ENCODE measurements around the gene PTPN20. TPM values are rescaled to one million over a fixed set of nuclear protein-coding genes. Genes with fewer than 3 reads are reported as not detected.

PTPN20 gene
- total RNA-seq, 2 experiments from 2014 or later = 0.88 to 1.3 TPM

- intact Hi-C loops (cut with micrococcal nuclease) = no loop called here
- H3K9me3 Mint-ChIP-seq = no peaks in the 10 kb centered on the region
- H3K27ac Mint-ChIP-seq = no peak overlapping the region
- no peak overlapping the region for H3K4me3 Mint-ChIP-seq
- CTCF ChIA-PET = interaction anchor here (0.6 to 4.2 kb wide), 18 partner anchors 7 to 334 kb away, joined by 3 to 72 read pairs (median 4); no protein-coding TSS in a partner anchor
- no peaks in the 10 kb centered on the region for H3K27me3 Mint-ChIP-seq (ENCODE audit: low read depth)
- H3K36me3 Mint-ChIP-seq (ENCODE audit: low read depth) = no peaks in the 10 kb centered on the region
- DNase-seq = no peak
- H3K4me1 Mint-ChIP-seq (ENCODE audit: low read depth) = no peaks in the 10 kb centered on the region
These were observed 114.5 kb downstream of the PTPN20 start for GRCh38 chr10:47025540-47026300.

- Mint-ChIP-seq H3K36me3 (ENCODE audit: low read depth) (no peaks in the 10 kb centered on the region), H3K4me3 (no peak overlapping the region), H3K27me3 (ENCODE audit: low read depth) (no peaks in the 10 kb centered on the region), H3K4me1 (ENCODE audit: low read depth) (no peaks in the 10 kb centered on the region), H3K9me3 (no peaks in the 10 kb centered on the region), H3K27ac (no peak overlapping the region)
- CTCF ChIA-PET = interaction anchor here (2.3 to 4.2 kb wide), 3 partner anchors 22 to 314 kb away, joined by 24 to 72 read pairs (median 36); no protein-coding TSS in a partner anchor
- intact Hi-C loops (cut with micrococcal nuclease) = no loop called here
- no peak for DNase-seq
These were observed 115.3 kb downstream of the PTPN20 start for GRCh38 chr10:47026301-47027107.

- intact Hi-C loops (cut with micrococcal nuclease) = no loop called here
- H3K36me3 Mint-ChIP-seq (ENCODE audit: low read depth) = no peaks in the 10 kb centered on the region
- CTCF ChIA-PET = interaction anchor here (3.5 to 4.2 kb wide), 2 partner anchors 21 to 285 kb away, joined by 36 to 72 read pairs; no protein-coding TSS in a partner anchor
These were observed 116.0 kb downstream of the PTPN20 start for GRCh38 chr10:47027108-47027783.

GRCh38 chr10:47027784-47028260, 116.6 kb downstream of the PTPN20 start:
- no peak overlapping the region for H3K4me3 Mint-ChIP-seq
- H3K9me3 Mint-ChIP-seq = no peaks in the 10 kb centered on the region
- CTCF ChIA-PET = interaction anchor here (4.2 kb wide), 1 partner anchor 285 kb away, joined by 72 read pairs; no protein-coding TSS in a partner anchor

More at GRCh38 chr10:47027108-47027783, 116.0 kb downstream of the PTPN20 start:
- no peak for DNase-seq
- Mint-ChIP-seq H3K27ac (no peak overlapping the region), H3K4me3 (no peak overlapping the region), H3K27me3 (ENCODE audit: low read depth) (no peaks in the 10 kb centered on the region), H3K4me1 (ENCODE audit: low read depth) (no peaks in the 10 kb centered on the region), H3K9me3 (no peaks in the 10 kb centered on the region)

GRCh38 chr10:47028466-47028865, 117.2 kb downstream of the PTPN20 start:
- Mint-ChIP-seq H3K27ac (no peak overlapping the region), H3K9me3 (no peaks in the 10 kb centered on the region), H3K4me3 (no peak overlapping the region), H3K27me3 (ENCODE audit: low read depth) (no peaks in the 10 kb centered on the region), H3K36me3 (ENCODE audit: low read depth) (no peaks in the 10 kb centered on the region), H3K4me1 (ENCODE audit: low read depth) (no peaks in the 10 kb centered on the region)
- no peak for DNase-seq
- CTCF ChIA-PET = interaction anchor here (0.6 to 2.1 kb wide), 4 partner anchors 36 to 1781 kb away, joined by 3 to 10 read pairs (median 4); no protein-coding TSS in a partner anchor
- intact Hi-C loops (cut with micrococcal nuclease) = no loop called here

More at GRCh38 chr10:47027784-47028260, 116.6 kb downstream of the PTPN20 start:
- intact Hi-C loops (cut with micrococcal nuclease) = no loop called here
- H3K4me1 Mint-ChIP-seq (ENCODE audit: low read depth) = no peaks in the 10 kb centered on the region
- H3K27me3 Mint-ChIP-seq (ENCODE audit: low read depth) = no peaks in the 10 kb centered on the region
- H3K36me3 Mint-ChIP-seq (ENCODE audit: low read depth) = no peaks in the 10 kb centered on the region
- no peak overlapping the region for H3K27ac Mint-ChIP-seq
- DNase-seq = no peak

- no peaks in the 10 kb centered on the region for H3K4me1 Mint-ChIP-seq (ENCODE audit: low read depth)
- H3K4me3 Mint-ChIP-seq = no peak overlapping the region
- H3K27me3 Mint-ChIP-seq (ENCODE audit: low read depth) = no peaks in the 10 kb centered on the region
- intact Hi-C loops (cut with micrococcal nuclease) = no loop called here
- H3K36me3 Mint-ChIP-seq (ENCODE audit: low read depth) = no peaks in the 10 kb centered on the region
- H3K9me3 Mint-ChIP-seq = no peaks in the 10 kb centered on the region
- no peak for DNase-seq
- H3K27ac Mint-ChIP-seq = no peak overlapping the region
- CTCF ChIA-PET = interaction anchor here (0.6 to 2.1 kb wide), 2 partner anchors 35 to 283 kb away, joined by 4 to 10 read pairs; no protein-coding TSS in a partner anchor
These were observed 118.2 kb downstream of the PTPN20 start for GRCh38 chr10:47029181-47030009.

- no peaks in the 10 kb centered on the region for H3K9me3 Mint-ChIP-seq
- H3K4me3 Mint-ChIP-seq = no peak overlapping the region
- intact Hi-C loops (cut with micrococcal nuclease) = no loop called here
- no peaks in the 10 kb centered on the region for H3K36me3 Mint-ChIP-seq (ENCODE audit: low read depth)
- H3K4me1 Mint-ChIP-seq (ENCODE audit: low read depth) = no peaks in the 10 kb centered on the region
- CTCF ChIA-PET = interaction anchor here (2.1 kb wide), 1 partner anchor 282 kb away, joined by 10 read pairs; no protein-coding TSS in a partner anchor
- no peak overlapping the region for H3K27ac Mint-ChIP-seq
- DNase-seq = no peak
- H3K27me3 Mint-ChIP-seq (ENCODE audit: low read depth) = no peaks in the 10 kb centered on the region
These were observed 119.0 kb downstream of the PTPN20 start for GRCh38 chr10:47030191-47030703.

- H3K27me3 Mint-ChIP-seq (ENCODE audit: low read depth) = no peaks in the 10 kb centered on the region
- no peaks in the 10 kb centered on the region for H3K9me3 Mint-ChIP-seq
- DNase-seq = no peak
- H3K4me3 Mint-ChIP-seq = no peak overlapping the region
- no peak overlapping the region for H3K27ac Mint-ChIP-seq
- no peaks in the 10 kb centered on the region for H3K4me1 Mint-ChIP-seq (ENCODE audit: low read depth)
- intact Hi-C loops (cut with micrococcal nuclease) = no loop called here
- H3K36me3 Mint-ChIP-seq (ENCODE audit: low read depth) = no peaks in the 10 kb centered on the region
- CTCF ChIA-PET = interaction anchor here (1.9 to 2.7 kb wide), 2 partner anchors 17 to 280 kb away, joined by 7 to 11 read pairs; no protein-coding TSS in a partner anchor
These were observed 120.1 kb downstream of the PTPN20 start for GRCh38 chr10:47031211-47031900.

GRCh38 chr10:47031901-47032465, 120.8 kb downstream of the PTPN20 start:
- Mint-ChIP-seq H3K9me3 (no peaks in the 10 kb centered on the region), H3K36me3 (ENCODE audit: low read depth) (no peaks in the 10 kb centered on the region), H3K4me1 (ENCODE audit: low read depth) (no peaks in the 10 kb centered on the region), H3K27ac (no peak overlapping the region), H3K27me3 (ENCODE audit: low read depth) (no peaks in the 10 kb centered on the region), H3K4me3 (no peak overlapping the region)
- intact Hi-C loops (cut with micrococcal nuclease) = no loop called here
- no peak for DNase-seq
- CTCF ChIA-PET = interaction anchor here (1.2 to 2.7 kb wide), 3 partner anchors 17 to 280 kb away, joined by 4 to 11 read pairs (median 7); no protein-coding TSS in a partner anchor

- H3K4me3 Mint-ChIP-seq = no peak overlapping the region
- intact Hi-C loops (cut with micrococcal nuclease) = no loop called here
- no peaks in the 10 kb centered on the region for H3K27me3 Mint-ChIP-seq (ENCODE audit: low read depth)
- no peaks in the 10 kb centered on the region for H3K9me3 Mint-ChIP-seq
- no peak overlapping the region for H3K27ac Mint-ChIP-seq
- H3K4me1 Mint-ChIP-seq (ENCODE audit: low read depth) = no peaks in the 10 kb centered on the region
- CTCF ChIA-PET = interaction anchor here (0.6 to 2.7 kb wide), 8 partner anchors 8 to 307 kb away, joined by 3 to 11 read pairs (median 5); no protein-coding TSS in a partner anchor
- H3K36me3 Mint-ChIP-seq (ENCODE audit: low read depth) = no peaks in the 10 kb centered on the region
- DNase-seq = no peak
These were observed 121.9 kb downstream of the PTPN20 start for GRCh38 chr10:47033081-47033480.

All from activated naive CD4-positive, alpha-beta T cell treated with anti-CD3 and anti-CD28 coated beads for 36 hours (primary cell).